GM18907 (cell line): Measurements from ENCODE around the gene PLXNB3.
"Not testable (repeated sequence)": the region's sequence is repeated elsewhere in the genome, so short reads cannot be mapped to it uniquely, and the experiment has no call there.

Experiments
- ATAC-seq: cut with Tn5 transposase; IDR thresholded peaks from one replicate; pipeline ENCODE4 v1.9.1; 2021; ENCODE audit warnings: mild to moderate bottlenecking, moderate library complexity; ENCODE audit not compliant: unreplicated experiment

PLXNB3 gene

DNA sequence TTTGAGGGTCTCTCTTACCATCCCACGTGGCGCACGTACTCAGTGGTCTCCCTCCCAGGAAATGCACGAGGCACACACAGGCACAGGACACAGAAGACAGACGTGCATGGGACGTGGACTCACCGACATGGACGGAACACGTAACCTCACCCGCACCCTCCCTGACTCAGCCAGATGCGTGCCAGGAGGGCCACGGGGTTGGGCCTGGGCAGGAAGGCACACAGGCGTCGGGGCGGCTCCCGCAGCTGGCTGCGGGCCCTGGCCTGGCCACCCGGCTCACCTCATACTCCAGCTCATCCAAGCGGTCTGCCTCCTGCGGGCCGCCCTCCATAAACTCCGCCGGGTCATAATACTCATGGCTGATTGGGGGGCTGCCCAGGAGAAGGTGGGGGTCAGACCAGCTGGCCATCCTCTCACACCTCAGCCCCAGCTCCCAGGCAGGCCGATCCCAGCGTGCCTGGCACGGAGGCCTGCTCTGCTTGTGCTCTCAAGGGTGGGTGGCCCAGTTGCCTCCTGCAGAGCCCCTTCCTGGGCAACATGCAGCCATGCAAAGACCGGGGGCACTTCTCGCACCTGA lies 43.0 kb downstream of the PLXNB3 start:
- no peak for ATAC-seq

GRCh38 chrX:153807976-153808375 lies 43.9 kb downstream of the PLXNB3 start:
- no peak for ATAC-seq

GRCh38 chrX:153812220-153812619 lies 48.2 kb downstream of the PLXNB3 start:
- ATAC-seq: no peak

GRCh38 chrX:153813161-153813560 lies 49.1 kb downstream of the PLXNB3 start:
- no peak for ATAC-seq

DNA sequence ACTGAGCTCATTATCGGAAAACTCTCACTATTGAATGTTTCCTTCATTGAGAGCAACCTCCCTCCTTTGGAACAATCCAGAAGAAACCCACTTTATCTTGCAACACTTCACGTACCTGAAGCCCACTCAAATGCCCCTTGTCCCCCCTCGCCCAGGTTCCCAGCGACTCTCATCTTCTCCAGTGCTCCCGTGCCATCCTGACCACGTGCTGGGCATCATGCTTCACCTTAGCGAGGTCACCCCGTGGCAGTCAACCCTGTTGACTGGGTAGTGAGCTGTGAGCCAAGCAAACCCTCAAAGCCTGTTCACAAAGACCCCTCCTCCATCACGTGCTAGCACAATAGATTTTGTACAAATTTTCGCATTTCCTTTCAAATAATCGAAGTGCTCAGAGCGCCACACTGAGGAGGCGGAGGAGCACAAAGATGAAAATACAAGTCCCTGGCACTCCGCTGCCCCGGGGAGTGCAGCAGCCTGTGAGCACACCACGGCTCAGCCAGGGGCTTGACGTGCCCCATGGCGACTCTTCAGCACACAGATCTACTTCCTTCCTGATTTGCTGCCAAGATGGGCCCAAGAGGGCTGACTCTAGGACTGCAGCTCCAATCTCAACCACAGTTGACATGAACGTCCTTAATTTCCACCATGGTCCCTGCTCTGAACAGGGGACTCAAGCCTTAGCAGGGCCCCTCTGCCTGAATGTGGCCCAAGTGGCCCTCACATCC lies 50.7 kb downstream of the PLXNB3 start:
- no peak for ATAC-seq

DNA sequence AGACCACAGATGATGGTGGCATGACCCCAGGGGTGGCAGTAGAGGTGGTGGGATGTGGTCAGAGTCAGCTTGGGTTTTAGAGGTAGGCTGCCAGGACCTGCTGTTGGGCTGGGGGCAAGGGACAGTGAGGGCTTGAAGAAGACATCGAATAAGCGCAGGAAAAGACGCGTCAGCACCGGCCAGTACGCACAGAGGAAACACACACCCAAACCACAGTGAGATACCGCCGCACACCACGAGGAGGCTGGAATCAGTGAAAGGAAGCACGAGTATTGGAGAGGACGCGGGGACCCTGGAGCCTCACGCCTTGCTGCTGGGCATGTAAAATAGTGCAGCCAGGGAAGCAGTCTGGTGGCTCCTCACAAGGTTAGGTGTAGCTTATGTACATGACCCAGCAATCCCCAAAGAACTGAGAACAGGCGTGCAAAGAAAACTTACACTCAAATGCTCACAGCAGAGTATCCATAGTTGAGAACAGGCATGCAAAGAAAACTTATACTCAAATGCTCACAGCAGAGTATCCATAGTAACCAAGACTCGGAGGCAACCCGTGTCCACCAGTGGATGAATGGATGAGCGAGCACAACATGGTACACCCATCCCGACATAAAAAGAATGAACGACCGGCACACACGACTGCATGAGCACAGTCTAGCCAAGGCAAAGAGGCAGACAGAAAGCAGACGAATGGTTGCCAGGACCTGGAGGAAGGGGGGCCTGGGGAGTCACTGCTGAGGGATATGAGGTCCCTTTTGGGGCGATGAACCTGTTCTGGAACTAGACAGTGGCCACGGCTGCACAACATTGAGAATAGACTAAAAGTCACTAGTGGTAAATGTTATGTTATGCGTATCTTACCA lies 53.0 kb downstream of the PLXNB3 start:
- ATAC-seq: no peak

DNA sequence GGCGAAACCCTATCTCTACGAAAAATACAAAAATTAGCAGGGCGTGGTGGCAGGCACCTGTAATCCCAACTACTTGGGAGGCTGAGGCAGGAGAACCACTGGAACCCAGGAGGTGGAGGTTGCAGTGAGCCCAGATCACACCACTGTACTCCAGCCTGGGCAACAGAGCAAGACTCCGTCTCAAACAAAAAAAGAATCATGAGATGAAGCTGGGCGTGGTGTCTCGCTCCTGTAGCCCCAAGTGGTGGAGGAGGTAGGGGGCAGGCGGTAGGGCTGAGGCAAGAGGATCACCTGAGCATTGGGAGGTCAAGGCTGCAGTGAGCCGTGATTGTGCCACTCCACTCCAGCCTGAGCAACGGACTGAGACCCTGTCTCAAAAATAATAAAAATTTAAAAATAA lies 54.0 kb downstream of the PLXNB3 start:
- not testable (repeated sequence) for ATAC-seq

GRCh38 chrX:153818571-153819383 lies 54.7 kb downstream of the PLXNB3 start:
- ATAC-seq: no peak

DNA sequence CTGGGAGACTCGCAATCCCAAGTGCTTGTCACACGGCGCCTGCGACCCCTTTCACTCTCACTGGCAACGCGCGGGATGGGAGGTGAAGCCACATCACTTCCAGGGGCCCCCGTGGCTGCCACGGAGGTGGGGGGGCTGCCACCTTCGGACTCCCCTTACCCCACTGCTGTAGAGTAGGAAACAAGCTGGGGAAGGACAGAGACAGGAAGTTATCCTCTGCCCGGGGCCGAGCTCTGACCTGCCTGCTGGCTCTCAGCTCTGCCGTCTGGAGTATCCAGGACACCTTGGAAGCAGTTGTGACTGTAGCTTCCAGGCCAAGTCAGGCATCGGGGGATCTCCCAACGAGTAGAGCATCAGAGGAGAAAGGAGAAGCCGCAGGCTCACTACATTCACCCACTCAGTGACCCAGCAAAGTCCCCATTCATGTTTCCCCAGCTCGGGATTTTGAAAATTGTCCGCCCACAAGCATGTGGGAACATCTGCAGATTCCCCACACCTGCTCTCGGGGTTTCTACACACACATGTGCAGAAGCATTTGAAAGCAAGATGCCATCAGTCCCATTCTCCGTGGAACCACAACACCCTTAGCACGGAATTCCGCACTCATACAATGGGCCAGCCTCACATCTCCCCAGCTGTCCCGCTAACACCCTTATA lies 55.5 kb downstream of the PLXNB3 start:
- no peak for ATAC-seq

- no peak for ATAC-seq
Measured at GRCh38 chrX:153820601-153821000, 56.6 kb downstream of the PLXNB3 start.

GRCh38 chrX:153821066-153821465 lies 57.0 kb downstream of the PLXNB3 start:
- no peak for ATAC-seq

GRCh38 chrX:153824348-153824747 lies 60.3 kb downstream of the PLXNB3 start:
- ATAC-seq: no peak

DNA sequence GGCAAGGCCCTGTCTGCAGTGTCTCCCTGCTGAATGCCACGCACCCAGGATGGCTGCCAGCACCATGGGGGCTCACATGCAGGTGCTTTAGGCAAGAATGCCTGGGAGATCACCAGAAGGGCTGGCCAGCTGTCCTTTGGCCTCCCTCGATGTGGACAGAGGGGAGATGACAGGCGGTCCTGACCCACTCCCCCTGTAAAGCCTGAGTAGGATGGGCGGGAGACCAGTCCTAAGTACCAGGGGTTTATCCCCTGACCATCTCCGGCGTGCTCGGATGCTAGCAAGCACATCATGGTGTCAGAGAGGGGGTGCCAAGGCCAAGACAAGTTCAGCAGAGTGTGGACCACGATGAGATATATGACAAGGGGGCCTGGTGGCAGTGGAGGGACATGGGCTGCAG lies 61.0 kb downstream of the PLXNB3 start:
- no peak for ATAC-seq
